Activated CD8-positive, alpha-beta memory T cell treated with anti-CD3 and anti-CD28 coated beads for 48 hours (primary cell): Measurements from ENCODE around the gene GOLGA1.
"Not testable (repeated sequence)": the region's sequence is repeated elsewhere in the genome, so short reads cannot be mapped to it uniquely, and the experiment has no call there.

Experiments
- DNase-seq, 3 experiments: peaks; one replicate each; pipeline ENCODE4 v3.0.0-alpha.2; 2020; ENCODE audit warnings: low read depth in 2 of 3, low spot score in 2 of 3

The GOLGA1 gene

DNA sequence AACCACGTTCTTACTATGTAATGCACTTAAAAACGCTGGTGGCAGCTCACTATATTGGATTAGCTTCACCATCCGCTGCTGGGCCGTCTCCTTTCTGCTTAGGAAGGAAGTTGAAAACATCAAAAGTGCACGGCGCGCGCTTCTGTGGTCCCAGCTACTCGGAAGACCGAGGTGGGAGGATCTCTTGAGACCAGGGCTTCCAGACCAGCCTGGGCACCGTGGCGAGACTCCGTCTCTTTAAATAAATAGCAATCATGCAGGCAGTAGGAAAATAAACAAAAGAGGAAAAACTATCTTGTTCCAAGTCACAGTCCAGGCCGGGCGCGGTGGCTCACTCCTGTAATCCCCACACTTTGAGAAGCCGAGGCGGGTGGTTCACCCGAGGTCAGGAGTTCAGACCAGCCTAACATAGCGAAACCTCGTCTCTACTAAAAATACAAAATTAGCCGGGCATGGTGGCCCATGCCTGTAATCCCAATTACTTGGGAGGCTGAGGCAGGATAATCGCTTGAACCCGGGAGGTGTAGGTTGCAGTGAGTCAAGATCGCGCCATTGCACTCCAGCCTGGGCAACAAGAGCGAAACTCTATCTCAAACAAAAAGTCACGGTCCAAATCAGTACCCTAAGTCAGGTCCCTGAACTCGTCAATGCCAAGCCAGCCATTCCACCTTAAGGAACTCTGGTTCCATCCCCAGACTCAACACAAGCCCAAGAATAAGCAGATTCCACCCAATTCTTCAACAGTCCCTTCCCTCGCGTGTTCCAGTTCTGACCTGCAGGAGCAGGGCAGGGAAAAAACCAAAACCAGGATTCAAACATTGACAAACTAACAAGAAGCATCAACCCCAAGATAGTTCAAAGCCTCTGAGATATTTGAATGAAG, 1.0 kb upstream of the GOLGA1 start:
- DNase-seq = peak; percentile 27 to 28 (median 28)

DNA sequence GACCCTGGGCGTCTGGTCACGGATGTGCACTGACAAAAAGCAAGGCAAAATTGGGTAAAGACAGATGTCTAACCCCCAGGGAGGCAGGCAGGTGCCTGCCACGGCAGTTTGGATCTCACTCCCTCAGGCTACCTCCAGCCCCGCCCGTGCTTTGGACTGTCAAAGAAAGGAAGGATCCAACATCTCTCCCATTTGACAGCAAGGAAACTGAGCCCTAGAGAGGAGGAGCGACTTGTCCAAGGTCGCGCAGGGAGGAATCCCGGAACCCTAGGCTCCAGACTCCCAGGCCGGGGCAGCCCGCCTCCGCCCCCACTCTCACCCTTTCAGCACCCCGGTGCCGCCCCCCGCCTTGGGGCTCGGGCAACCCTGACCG, 376 bp downstream of the GOLGA1 start:
- no peak for DNase-seq

DNA sequence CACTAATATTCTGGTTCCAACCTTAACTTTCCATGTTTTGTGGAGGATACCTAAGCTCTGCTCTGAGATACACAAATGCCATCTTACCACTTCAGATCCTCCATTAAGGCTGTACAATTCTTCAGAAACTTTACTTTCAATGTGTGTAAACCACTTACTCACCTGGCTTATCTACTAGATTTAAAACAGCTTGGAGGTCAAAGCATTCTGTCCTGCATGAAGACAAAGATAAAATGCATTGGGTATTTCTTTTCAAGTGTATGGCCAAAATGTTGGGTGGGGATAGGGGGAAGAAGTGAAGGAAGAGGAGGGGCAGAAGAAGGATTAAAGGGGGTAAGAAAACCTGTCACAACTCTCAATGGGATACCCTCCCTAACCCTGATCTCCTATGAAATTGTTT, 939 bp downstream of the GOLGA1 start:
- no peak for DNase-seq

DNA sequence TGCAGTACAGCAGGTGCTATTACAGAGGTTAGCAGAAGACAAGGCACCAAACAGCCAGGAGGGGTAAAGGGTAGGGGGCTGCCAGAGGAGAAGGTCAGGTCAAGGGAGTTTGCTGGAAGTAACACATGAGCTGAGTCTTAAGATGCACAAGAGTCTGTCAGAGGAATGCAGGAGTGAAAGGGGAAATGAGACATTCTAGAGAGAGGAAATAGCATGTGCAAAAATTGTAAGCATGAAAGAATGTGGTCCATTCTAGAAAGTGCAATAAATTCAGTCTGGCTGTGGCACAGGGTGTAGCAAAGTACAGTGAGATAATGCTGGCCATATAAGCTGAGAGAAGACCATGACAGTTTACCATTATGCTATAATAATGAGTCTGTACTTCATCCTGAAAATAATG, 6.6 kb downstream of the GOLGA1 start:
- DNase-seq = no peak

DNA sequence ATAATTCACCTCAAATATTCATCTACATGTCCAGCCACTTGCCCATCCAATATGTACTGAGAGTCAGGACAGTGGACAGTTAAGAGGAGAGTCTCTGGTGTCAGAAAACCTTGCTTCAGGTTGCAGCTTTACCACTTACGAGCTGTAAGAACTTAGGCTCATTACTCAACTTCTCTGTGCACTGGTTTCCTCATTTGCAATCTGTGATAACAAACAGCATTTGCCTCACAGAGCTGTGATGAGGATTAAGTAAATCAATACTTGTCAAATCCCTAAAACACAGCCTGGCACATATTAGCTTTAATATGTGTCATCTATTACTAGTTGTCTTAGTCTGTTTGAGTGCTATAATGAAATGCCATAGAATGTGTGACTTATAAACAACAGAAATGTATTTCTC, 8.6 kb downstream of the GOLGA1 start:
- DNase-seq = no peak

DNA sequence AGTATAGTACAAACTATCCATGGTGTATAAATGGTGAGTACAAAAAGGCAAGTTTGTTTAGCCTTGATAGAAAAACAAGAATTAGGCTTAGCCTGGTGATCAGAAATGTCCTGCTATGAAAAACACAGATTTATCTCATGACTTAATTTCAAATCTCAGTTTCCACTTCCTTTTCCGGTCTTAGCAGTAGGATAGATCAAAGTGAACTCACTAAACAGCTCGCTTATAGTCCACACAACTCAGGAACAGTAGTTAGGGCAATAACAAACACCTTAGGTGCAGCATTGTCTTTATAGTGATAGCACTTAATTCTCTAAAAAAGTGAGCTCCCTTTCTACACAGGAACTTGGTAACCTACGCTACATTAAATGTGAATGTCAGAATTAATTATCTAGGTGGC, 11.4 kb downstream of the GOLGA1 start:
- DNase-seq = no peak

DNA sequence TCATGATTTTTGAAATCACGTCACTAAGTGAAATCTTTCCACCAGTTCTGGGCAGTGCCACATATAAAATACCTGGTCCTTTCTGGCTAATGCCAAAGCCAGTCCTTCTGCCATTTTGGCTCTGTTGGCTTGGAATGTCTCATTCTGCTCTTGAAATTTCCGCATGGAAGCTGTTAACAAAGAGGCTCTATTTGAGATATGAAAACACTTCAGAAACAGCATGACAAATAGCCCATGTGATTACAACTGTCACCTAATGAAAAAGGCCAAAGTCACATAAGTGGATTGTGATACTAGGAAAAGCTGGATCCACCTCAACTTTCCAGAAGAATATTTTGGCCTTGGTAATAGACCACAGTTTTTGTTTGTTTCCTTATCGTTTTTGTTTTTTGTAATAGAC, 12.8 kb downstream of the GOLGA1 start:
- DNase-seq = no peak

DNA sequence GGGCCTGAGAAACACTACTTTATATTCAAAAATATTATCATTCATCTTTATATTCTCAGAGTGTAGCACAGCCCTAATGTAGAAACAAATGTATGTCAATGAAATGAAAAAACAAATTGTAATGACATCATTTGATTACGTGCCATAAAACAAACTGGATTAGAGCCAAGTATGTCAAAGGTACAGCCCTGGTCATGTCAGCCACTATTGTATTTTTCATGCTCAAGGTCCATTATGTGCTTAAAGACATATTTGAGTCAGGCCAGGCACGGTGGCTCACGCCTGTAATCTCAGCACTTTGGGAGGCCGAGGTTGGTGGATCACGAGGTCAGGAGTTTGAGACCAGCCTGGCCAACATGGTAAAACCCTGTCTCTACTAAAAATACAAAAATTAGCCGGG, 20.5 kb downstream of the GOLGA1 start:
- DNase-seq = not testable (repeated sequence)

DNA sequence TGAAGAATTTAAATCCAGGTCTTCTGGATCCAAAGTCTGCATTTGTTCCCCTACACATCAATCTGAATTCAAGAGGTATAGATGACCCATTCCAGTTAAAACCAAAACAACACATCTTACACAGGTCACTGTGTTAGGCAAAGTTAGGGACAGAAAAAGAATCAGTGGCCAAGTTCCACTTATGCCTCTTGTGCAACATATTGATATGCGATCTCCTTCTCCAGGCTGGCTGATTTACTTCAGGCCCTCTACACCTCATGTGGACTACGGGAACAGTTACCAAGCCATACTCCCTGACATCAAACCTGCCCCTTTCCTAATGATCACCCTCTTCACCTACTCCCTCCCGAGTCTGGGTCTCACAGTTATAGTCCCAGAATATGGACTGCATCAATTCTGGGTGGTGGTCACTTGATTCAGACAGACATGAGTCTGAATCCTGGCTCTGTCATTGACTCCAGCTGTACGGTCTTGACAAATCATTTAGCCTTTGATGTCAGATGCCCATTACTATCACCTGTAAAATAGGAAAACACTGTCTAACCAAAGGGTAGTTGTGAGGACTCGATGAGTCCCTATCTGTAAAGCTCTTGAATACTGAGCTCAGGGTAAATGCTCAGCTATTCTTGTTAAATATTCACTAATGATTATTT, 26.0 kb downstream of the GOLGA1 start:
- DNase-seq = no peak

DNA sequence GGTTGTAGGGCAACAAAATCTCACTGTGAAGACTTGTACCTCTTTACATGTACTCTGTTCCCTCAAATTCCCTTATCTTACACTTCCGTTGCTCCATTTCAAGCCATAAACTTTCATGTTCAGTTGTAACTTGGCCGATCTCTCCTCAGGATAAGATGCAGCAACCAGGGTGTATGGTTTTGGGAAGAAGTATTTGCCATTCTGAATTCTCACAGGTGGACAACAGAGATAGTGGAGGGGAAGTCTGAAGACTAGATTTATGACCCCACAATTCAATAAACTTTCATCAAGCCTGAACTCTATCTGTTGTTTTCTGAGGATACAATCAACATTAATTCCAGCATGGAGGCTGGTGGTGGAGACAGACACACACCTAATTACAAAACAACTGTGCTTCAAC, 27.5 kb downstream of the GOLGA1 start:
- DNase-seq = no peak

DNA sequence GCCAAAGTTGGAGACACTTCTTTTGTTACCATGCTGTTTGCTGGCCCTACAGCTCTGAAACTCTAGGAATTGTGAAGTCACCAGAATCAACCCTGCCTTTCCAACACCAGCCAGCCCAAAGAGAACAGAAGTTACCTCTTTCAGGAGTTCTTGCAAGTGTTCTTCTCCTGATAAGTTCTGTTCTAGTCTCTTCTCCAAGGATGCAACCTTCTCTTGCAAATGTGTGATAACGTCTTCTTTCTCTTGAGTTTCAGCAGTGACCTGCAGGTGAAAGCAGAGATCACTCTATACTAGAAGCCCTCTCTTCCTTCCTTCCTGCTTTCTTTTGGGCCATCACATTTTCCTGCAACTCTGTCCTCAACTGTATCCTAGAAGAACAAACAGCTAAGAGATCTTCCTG, 29.1 kb downstream of the GOLGA1 start:
- DNase-seq = no peak

DNA sequence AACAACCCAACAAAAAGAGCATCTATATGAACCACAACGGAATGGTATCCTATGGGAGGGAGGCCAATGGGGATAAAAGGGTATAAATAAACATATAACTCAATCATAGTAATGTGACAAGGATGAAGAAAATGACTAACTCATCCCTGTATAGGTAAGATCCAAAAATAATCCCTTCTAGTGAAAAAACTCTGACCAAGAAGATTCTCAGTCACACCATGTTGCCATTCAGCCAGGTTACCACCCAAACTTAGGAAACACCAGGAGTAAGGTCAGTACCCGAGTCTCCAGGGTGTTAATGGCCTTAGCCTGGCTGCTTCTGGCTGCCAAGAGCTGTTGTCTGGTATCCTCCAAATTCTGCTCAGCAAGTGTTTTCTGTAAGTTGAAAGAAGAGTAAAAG, 32.8 kb downstream of the GOLGA1 start:
- no peak for DNase-seq

DNA sequence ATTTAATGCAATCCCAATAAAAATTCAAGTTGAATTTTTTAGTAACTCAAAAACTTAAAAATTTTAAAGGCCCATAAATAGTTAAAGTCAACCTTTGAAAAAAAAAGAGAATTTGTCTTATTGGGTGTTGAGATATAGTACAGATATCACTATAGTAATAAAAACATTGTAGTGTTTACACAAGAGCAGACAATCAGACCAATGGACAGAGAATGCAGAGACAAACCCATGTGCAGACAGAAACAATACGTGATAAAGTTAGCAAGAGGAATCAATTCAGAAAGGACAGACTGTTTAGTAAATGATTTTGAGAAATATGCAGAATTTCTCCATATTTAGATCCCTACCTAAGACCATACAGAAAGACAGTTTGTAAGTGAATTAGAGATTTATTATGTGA, 33.9 kb downstream of the GOLGA1 start:
- DNase-seq = no peak

DNA sequence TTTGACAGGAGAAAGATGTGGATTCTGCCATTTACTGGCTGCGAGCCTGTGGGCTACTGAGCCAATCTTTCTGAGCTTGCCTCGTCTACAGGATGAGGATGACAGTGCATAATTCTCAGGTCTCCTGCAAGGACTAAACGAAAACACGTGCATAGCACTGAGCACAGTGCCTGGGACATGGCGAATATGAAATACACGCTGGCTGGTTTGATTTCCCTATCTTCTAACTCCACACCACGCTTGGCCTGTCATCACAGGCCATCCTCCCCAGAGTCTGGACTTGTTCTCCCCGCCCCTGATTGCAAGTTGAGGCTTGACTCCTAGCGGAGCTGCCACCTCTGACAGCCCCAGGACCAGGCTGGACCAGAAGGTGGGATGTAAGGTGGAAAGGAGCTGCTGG, 41.0 kb downstream of the GOLGA1 start:
- no peak for DNase-seq

DNA sequence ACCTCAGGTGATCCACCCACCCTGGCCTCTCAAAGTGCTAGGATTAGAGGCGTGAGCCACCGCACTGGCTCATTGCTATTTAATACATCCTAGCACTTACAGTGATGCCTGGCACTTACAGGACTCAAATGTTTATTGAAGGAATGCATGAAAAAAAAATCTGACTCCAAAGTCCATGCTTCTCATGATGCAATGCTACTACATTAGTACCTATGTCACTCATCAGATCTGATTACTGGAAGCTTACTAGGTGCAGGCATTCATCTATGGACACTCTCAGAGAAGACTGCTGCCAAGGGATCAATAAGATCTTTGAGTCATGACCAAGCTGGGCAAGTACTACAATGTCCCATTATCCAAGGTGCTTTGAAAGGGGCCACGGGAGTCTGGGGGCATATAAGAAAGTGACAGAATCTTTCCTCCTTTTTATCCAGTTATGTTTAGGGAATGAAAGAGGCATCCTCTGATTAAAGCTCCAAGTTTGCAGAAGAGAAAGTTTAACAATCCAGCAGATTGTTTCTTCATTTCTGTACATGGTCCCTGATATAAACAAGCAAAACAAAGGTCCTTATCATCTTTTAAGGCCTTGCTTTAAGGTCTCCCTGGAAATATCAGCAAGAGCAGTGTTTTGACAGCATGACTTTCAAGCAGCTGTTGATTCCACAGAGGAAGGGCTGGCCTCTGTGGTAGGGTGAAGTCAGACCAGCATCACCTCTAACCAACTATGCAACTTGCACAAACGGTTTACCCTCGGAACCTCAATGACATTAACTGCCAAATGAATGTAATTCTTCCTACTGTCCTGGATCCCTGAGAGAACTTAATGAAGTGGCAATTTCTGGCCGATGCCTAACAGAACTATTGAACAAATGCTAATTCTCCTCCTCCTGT, 43.1 kb downstream of the GOLGA1 start:
- no peak for DNase-seq

DNA sequence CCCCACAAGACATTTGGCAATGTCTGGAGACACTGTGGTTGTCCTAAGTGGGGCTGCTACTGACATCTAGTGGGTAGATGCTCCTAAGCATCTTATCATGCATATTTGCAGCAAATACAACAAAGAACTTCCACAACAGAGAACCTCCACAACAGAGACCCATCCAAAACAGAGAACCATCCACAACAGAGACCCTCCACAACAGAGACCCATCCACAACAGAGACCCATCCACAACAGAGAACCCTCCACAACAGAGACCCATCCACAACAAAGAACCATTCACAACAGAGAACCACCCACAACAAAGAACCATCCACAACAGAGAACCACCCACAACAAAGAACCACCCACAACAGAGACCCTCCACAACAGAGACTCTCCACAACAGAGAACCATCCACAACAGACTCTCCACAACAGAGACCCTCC, 46.1 kb downstream of the GOLGA1 start:
- no peak for DNase-seq

DNA sequence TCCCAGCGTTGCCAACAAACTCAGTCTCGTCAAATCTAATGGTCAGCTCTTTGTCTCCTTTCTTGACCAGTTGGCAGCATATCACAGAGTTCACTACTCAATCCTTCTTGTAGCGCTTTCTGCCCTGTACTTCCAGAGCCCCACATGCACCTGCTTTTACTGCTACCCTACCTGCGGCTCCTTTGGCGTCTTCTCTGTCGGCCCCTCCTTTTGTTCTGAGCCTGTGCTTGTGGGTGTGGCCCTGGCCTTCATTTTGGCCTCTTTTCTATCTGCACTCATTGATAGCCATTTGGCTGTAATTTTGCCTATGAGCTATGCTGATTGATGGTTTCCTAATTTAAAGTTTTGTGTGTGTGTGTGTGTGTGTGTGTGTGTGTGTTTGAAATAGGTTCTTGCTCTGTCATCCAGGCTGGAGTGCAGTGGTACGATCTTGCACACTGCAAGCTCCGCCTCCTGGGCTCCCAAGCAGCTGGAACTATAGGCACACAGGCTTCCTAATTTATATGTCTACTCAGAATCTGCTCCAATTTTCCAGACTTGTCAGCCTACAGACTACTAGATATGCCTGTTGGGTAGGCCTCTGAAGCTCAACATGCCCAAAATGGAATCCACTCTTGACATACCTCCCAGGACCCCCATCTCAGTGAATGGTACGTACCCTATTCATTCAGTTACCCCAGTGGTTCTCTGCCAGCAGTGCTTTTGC, 46.7 kb downstream of the GOLGA1 start:
- DNase-seq = no peak

DNA sequence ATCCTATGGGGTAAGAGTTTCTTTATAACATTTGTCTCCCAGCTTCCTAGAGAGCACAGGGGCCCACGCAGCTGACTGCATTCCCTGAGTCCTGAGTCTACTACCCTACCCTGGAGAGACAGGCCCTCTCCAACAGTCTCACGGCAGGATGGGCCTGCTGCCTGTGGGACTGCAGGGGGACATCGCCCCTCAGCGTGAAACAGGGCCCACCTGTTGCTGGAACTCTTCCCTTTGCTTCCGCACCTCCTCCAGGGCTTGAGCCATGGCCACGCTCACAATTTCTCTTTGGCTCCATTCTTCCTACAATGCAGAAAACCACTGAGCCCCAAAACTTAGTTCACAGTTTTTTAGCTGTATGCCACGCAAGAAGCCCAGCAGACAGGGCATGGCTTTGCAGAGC, 50.7 kb downstream of the GOLGA1 start:
- DNase-seq = no peak

DNA sequence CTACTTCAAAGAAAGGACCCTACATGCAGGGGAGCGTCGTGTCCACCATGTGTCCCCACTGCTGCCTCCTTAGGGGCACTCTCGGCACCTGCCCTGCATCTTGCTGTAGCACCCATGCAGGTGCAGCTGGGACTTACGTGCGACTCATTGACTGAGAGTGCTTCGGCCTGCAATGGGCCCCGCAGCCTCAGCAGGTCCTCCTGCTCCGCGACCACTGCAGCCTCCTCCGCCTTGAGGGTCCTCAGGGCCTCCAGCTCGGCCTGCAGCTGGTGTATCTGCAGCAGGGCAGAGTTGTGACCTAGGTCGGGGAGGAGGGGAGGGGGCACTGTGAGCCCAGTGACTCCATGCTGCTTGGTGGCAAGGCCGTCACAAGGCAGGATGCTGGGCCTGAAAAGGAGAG, 51.9 kb downstream of the GOLGA1 start:
- DNase-seq = no peak

DNA sequence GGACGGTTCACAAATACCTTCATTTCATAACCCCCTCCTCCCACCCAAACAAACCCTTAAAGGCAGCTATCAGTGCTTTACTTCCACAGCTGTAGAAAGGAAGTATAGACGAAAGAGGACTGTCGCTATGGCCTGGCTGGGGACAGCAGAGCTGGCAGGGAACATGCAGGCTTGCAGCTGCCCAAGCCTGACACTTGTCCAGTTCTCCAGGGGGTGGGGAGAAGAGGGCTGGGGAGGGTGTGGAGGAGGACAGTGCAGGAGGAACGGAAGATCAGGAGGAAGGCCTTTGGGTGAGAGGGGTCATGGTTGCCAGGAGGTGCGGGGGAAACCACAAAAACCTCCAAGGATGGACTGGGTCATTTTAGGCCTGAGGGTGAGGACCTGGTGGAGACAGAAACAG, 53.1 kb downstream of the GOLGA1 start:
- DNase-seq = no peak

DNA sequence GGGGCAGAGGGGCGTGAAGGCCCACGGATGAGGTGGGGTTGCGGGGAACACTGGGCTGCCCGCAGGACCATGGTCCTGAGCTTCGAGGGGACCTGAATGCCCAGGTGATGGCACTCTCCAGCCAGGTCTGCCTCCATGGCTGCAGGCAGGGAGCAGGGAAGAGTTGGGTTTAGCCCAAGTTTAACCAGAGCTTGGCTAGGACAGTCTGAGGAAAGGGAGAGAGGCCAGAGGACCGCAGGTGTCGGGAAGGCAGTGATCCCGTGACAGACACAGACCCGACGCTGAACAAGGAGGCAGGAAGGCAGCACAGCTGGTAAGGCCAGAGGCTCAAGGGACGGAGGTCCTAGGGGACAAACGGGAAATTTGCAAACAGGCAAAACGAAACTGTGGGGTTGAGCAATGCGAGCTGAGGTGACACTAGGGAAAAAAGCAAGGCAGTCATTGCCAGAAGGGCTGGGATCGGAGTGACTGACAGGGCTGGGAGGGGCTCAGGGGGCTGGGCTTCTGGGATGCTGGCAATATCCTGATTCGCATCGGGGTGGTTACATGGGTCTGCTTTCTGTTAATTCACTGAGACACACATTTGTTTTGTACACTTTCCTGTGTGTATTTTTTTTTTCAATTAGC, 53.9 kb downstream of the GOLGA1 start:
- DNase-seq = no peak
